Right atrium auricular region (tissue), 2 donors: ENCODE measurements around the gene CA5A. TPM values are rescaled to one million over a fixed set of nuclear protein-coding genes. Genes with fewer than 3 reads are reported as not detected.

Experiments
- DNase-seq: peaks from one replicate; pipeline ENCODE4 v3.0.0-alpha.2; 2019; ENCODE audit warnings: low spot score
- H3K27ac ChIP-seq, 2 donors: fragments of 200-600 bp; sonication (generic); 1 replicate in 1 of 2; 2 replicates in 1 of 2; pipeline ENCODE4 v1.5.1; 2016 to 2019
- H3K27me3 ChIP-seq, 2 donors: fragments of 200-600 bp; sonication (generic); one replicate each; pipeline versions ENCODE4 v1.5.1 to v1.6.0; 2017 to 2019
- H3K36me3 ChIP-seq: fragments of 200-600 bp; sonication (generic); one replicate; pipeline ENCODE4 v1.5.1; 2016
- H3K4me1 ChIP-seq, 2 donors: fragments of 200-600 bp; sonication (generic); one replicate each; pipeline versions ENCODE4 v1.5.1 to v1.6.0; 2017 to 2019
- H3K4me3 ChIP-seq, 2 donors: fragments of 200-600 bp; sonication (generic); 1 replicate in 1 of 2; 2 replicates in 1 of 2; pipeline ENCODE4 v1.5.1; 2017 to 2019; ENCODE audit warnings: mild to moderate bottlenecking in 1 of 2, moderate library complexity in 1 of 2
- H3K9me3 ChIP-seq, 2 donors: fragments of 200-600 bp; sonication (generic); one replicate each; pipeline ENCODE4 v1.5.1; 2019
- CTCF ChIP-seq, 2 donors: fragments of 200-600 bp; sonication (generic); IDR thresholded peaks; one replicate each; pipeline ENCODE4 v1.5.1; 2019; ENCODE audit warnings: antibody characterized with exemption in 2 of 2
- total RNA-seq, 2 donors: library from RNA; depleted of rRNA; stranded (reverse); fragments of >200 nt; gene quantifications; one replicate each; pipeline ENCODE4 v1.1.0, GENCODE V29; 2016

The CA5A gene
- total RNA-seq, 2 donors from 2014 or later = not detected

- Histone ChIP-seq H3K9me3 (no peaks in the 10 kb centered on the region), H3K27ac (no peak overlapping the region), H3K36me3 (peaks cover 9% of the 10 kb centered on the region), H3K4me1 (peaks cover 0 to 55% of the 10 kb centered on the region in 2 donors), H3K27me3 (no peaks in the 10 kb centered on the region), H3K4me3 (no peak overlapping the region)
- DNase-seq = no peak
- peak; percentile 93 to 96 for TF ChIP-seq CTCF (IDR thresholded peaks at IDR 0.05)
Observed at GRCh38 chr16:87850009-87851006, 86.0 kb downstream of the CA5A start.

GRCh38 chr16:87849419-87850008 is 86.8 kb downstream of the CA5A start:
- Histone ChIP-seq H3K27me3 (no peaks in the 10 kb centered on the region), H3K27ac (no peak overlapping the region), H3K4me3 (no peak overlapping the region), H3K4me1 (peaks cover 0 to 49% of the 10 kb centered on the region in 2 donors), H3K9me3 (no peaks in the 10 kb centered on the region), H3K36me3 (peaks cover 9% of the 10 kb centered on the region)
- DNase-seq = no peak
- TF ChIP-seq CTCF (IDR thresholded peaks at IDR 0.05) = no peak

- no peak overlapping the region for H3K4me3 ChIP-seq
- H3K9me3 ChIP-seq = no peaks in the 10 kb centered on the region
- no peaks in the 10 kb centered on the region for H3K27me3 ChIP-seq
- no peak overlapping the region for H3K27ac ChIP-seq
- H3K36me3 ChIP-seq = peaks cover 9% of the 10 kb centered on the region
- H3K4me1 ChIP-seq = peaks cover 0 to 42% of the 10 kb centered on the region in 2 donors
- no peak for TF ChIP-seq CTCF (IDR thresholded peaks at IDR 0.05)
- DNase-seq = no peak
Observed at GRCh38 chr16:87848676-87849345, 87.5 kb downstream of the CA5A start.

- Histone ChIP-seq H3K9me3 (no peaks in the 10 kb centered on the region), H3K36me3 (peaks cover 9% of the 10 kb centered on the region), H3K4me3 (no peak overlapping the region), H3K27me3 (no peaks in the 10 kb centered on the region), H3K4me1 (peaks cover 0 to 35% of the 10 kb centered on the region in 2 donors), H3K27ac (no peak overlapping the region)
- no peak for TF ChIP-seq CTCF (IDR thresholded peaks at IDR 0.05)
- no peak for DNase-seq
Observed at GRCh38 chr16:87847785-87848675, 88.3 kb downstream of the CA5A start.

GRCh38 chr16:87847467-87847784 is 88.9 kb downstream of the CA5A start:
- no peak for TF ChIP-seq CTCF (IDR thresholded peaks at IDR 0.05)
- Histone ChIP-seq H3K27me3 (no peaks in the 10 kb centered on the region), H3K4me1 (peaks cover 0 to 29% of the 10 kb centered on the region in 2 donors), H3K27ac (no peak overlapping the region), H3K9me3 (no peaks in the 10 kb centered on the region), H3K36me3 (peaks cover 9% of the 10 kb centered on the region), H3K4me3 (no peak overlapping the region)
- DNase-seq = no peak
